IPS-18c (cell line): ENCODE data around the gene AGAP1.

ENCODE experiments used
- H3K4me3 ChIP-seq: 2 replicates; pipeline ENCODE4 v1.7.0; 2013; ENCODE audit warnings: low read depth, mild to moderate bottlenecking, low read length, moderate library complexity; ENCODE audit not compliant: insufficient read depth
- H3K9me3 ChIP-seq: one replicate; pipeline ENCODE4 v1.6.1; 2013; ENCODE audit warnings: mild to moderate bottlenecking, low read length, moderate library complexity; ENCODE audit not compliant: control insufficient read depth, insufficient read depth

Gene AGAP1

DNA sequence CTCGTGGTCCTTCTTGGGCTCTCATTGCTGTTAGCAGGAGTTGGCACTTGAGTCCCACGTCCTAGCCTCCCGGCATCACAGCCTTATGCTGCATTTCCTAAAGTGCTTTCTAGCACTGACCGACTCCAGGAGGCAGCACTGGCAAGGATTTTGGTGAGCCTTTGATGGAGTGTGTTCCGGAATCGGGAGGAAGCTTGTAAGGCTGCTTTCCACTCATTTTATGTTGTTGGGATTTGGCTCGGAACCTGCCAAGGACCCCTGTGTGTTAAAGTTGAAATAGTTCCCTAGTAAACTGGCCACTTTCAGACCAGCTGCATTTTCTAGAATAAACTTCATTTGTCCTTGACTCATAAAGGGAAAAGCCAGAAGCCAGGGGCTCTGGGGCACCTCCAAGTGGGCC lies 88.9 kb downstream of the AGAP1 start:
- Histone ChIP-seq H3K9me3 (no peaks in the 10 kb centered on the region), H3K4me3 (no peak overlapping the region)

DNA sequence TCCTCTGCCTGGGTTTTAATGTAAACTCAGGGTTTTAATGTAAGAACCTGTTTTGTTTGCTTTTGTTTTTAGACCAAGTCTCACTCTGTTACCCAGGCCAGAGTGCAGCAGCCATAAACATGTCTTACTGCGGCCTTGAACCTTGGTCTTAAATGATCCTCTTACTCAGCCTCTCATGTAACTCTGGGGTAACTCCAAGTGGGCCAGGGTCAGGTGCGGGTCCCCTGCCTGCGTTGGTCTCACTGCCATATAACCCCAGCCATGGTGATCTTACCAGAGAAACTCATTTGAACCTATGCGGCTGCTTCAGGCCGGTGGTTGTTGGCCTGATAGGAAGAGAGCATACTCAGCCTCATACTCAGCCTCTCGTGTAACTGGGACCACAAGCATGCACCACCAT lies 89.3 kb downstream of the AGAP1 start:
- Histone ChIP-seq H3K4me3 (no peak overlapping the region), H3K9me3 (no peaks in the 10 kb centered on the region)

DNA sequence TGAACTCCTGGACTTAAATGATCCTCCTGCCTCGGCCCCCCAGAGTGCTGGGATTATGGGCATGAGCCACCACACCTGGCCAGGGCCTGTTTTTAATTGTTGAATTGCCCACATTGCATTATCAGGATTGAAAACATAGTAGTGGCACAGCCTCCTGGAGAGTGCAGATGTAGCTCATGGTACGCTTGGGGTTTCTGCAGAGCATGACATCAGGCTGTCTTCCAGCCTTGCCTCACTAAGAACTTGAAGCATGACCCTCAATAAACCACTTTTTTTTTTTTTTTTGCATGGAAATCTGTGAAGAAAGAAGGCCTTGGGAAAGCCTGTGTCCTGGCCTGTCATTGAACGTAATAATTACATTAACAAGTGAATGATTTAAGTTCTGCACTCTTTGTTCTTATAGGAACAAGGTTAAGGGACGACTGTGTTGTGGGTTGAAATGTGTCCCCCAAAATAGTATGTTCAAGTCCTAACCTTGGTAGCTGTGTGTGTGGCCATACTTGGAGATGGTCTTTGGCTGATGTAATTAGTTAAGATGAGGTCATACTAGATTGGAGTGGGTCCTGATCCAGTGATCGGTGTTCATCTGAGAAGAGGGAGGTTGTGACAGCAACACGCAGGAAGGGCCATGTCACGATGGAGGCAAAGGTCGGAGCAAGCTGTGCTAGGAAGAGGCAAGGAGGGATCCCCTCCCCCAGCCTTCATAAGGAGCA lies 90.2 kb downstream of the AGAP1 start:
- H3K4me3 ChIP-seq: no peak overlapping the region
- H3K9me3 ChIP-seq: no peaks in the 10 kb centered on the region

DNA sequence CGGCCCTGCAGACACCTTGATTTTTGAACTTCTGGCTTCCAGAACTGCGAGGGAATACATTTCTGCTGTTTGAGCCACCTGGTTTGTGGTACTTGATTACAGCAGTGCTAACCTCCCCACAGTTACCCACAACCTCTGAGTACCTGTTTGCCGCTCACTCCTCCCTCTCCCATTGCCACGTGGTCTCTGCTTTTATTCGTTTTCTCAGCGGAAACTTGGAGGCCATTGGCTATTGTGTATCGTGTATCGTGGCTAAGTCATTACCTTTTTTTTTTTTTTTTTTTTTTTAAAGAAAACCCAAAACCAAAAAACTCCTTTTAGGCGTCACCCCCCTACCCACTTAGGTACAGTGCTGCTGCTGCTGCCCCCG lies 90.8 kb downstream of the AGAP1 start:
- Histone ChIP-seq H3K4me3 (no peak overlapping the region), H3K9me3 (no peaks in the 10 kb centered on the region)

DNA sequence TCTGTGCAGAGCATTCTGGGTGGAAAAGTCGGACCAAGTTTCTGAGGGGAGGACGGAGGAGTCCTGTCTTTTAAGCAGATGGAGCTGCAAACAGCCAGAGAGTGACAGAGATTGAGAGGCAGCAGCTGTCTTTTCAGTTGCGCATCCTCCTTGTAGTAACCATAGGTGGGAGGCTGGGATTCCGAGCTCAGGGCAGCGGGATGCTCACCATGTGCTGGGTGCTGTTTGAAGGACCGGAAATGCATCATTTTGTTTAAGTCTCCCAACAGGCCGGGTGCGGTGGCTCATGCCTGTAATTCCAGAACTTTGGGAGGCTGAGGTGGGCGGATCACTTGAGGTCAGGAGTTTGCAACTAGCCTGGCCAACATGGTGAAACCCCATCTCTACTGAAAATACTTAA lies 93.4 kb downstream of the AGAP1 start:
- H3K4me3 ChIP-seq: no peak overlapping the region
- H3K9me3 ChIP-seq: no peaks in the 10 kb centered on the region

DNA sequence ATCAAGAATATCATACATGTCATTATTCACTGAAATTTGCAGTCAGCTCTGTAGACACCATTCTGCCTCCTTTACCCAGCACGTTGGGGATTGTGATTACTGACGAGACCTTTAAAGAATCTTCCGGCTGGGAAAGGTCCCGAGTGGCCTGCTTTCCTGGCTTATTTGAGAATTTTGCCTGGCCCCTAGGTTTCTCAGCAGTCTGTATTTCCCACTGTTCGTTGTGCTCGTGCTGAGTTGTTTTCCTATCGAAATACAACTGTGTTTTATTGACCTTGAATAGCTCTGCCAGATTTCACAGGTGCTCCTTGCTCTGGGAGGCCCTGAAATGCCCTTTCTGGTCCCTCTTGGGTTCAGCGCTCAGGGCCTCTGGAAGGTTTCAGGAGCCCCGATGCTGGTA lies 94.9 kb downstream of the AGAP1 start:
- Histone ChIP-seq H3K4me3 (no peak overlapping the region), H3K9me3 (no peaks in the 10 kb centered on the region)

DNA sequence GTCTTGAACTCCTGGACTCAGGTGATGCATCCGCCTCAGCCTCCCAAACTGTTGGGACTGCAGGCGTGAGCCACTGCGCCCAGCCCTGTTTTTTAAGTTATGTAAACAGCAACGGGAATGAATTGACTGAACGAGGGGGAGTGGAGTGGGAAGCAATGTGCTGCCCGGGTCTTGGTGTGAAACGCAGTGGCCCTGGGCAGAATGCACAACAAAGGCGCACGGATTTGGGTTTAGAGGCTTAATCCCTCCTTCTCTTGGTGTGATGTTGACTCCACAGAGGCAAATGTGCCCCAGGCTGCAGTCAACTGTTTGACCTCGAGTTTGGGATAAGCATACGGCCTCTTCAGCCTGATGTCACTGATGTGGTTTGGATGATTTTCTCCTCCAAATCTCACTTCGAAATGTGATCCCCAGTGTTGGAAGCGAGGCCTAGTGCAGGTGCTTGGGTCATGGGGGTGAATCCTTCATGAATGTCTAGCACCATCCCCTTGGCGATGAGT lies 97.4 kb downstream of the AGAP1 start:
- Histone ChIP-seq H3K4me3 (no peak overlapping the region), H3K9me3 (no peaks in the 10 kb centered on the region)

DNA sequence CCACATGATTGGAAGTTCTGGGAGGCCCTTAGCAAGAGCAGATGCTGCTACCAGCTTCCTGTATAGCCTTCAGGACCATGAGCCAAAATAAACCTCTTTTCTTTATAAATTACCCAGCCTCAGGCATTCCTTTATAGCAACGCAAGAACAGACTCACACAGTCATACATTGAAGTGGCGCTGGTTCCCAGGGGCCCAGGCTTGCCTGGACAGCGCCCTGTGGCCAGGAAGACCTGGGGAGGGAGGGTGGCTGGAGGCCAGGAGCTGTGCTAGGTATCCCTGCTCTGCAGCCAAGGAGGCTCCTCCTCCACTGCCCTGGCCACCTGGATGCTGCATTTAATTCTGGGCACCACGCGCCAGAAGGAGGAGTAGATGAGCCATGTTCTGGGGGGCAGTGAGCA lies 98.1 kb downstream of the AGAP1 start:
- no peaks in the 10 kb centered on the region for H3K9me3 ChIP-seq

DNA sequence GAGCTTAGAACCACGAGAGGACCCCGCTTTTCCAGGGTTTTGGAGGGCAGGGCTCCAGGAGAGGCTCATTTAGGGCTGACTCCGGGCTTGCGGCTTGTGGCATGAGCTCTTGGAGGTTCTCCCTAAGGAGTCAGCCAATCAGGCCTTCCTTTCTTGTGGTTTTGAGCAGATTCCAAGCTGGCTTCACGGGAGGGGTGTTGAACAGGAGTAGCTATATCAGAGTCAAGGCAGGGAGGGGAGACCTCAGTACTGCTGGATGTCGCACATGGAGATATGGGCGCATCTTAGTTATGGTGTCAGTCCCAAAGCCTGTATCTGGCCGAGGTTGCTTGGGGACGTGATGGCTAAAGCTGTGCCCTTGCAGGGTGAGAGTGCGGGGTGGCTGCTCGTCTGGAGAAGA lies 98.6 kb downstream of the AGAP1 start:
- H3K4me3 ChIP-seq: no peak overlapping the region
- H3K9me3 ChIP-seq: no peaks in the 10 kb centered on the region

More for the DNA sequence above, 98.1 kb downstream of the AGAP1 start:
- no peak overlapping the region for H3K4me3 ChIP-seq

DNA sequence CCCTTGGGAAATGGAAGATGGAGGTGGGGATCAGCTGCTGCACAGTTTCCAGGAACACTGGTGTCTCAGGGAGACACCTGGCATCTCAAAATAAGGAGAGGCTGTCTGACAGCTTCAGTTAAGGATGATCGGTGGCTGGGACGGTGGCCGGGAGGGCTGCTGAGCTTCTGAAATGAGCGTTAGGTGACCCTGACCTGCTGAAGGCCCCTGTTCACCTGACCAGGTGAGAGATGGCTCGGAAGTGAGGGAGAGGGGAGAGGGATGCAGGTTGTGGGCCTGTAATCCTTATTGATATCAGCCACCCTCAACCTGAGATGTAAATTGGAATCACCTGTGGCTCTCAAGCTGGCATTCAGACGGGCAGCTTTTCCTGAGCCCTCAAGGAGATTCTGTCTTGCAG lies 99.0 kb downstream of the AGAP1 start:
- no peak overlapping the region for H3K4me3 ChIP-seq
- H3K9me3 ChIP-seq: no peaks in the 10 kb centered on the region

DNA sequence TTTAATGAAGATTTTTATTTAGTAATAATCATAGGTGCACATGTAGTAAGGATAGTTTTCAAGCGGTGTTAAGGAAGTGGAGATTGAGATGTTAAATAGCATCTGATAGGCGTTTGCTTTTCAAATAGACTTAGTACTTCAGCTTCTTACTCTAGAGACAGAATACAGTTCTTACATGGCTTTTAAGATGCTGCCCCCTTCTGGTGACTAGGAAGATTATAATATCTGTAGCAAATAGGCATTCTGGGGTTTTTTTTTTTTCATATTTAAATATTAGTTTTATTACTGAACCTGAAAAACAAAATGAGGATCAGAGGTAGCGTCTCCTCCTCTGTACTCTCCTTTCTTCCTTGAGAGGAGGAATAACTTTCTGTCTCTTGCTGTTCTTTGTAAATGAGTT lies 100.2 kb downstream of the AGAP1 start:
- H3K4me3 ChIP-seq: no peak overlapping the region
- no peaks in the 10 kb centered on the region for H3K9me3 ChIP-seq

DNA sequence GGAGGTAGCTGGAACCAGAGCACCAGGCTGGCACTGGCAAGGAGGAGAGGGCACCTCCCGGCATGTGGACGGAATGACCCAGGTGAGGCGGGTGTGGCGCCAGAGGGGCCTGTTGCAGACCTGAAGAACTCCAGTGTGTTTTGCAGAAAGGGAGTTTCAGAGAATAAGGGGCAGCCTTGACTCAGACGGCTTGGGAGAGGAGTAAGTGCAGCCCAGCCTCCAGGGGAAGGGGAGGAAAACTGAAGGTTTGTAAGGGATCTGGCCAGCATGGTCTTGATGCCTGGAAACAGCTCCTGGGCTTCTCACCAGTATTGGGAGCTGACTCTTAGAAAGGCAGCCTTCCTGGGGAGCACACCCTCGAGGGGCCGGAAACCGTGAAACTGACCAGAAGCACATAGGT lies 101.1 kb downstream of the AGAP1 start:
- no peak overlapping the region for H3K4me3 ChIP-seq

DNA sequence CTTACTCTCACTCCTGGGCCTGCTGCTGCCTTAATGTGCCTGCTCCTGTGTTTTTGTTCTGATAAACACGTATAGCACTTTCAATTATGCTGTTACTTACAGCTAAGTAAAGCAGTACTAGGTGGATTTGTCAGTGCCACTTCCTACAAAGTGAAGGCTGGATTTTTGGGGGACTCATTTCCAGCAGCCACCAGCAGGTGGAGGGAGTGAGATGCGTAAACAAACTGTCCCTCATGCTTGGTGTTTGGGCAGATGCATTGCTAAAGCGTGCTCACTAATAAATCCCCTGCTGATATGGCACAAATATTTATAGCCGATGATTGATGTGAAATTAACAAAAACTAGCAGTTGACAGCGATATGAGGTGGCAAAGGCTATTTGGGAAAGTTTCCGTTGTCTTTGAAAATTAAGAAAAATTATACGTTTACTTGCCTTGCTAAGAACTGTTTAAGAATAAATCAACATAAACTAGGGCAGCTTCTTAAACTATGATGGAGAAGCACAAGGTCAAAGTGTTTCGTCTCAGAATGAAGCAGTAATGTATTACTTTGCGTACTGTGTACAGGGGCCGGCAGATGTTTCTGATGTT lies 101.7 kb downstream of the AGAP1 start:
- H3K9me3 ChIP-seq: no peaks in the 10 kb centered on the region
- no peak overlapping the region for H3K4me3 ChIP-seq

More for the DNA sequence above, 101.1 kb downstream of the AGAP1 start:
- H3K9me3 ChIP-seq: no peaks in the 10 kb centered on the region

DNA sequence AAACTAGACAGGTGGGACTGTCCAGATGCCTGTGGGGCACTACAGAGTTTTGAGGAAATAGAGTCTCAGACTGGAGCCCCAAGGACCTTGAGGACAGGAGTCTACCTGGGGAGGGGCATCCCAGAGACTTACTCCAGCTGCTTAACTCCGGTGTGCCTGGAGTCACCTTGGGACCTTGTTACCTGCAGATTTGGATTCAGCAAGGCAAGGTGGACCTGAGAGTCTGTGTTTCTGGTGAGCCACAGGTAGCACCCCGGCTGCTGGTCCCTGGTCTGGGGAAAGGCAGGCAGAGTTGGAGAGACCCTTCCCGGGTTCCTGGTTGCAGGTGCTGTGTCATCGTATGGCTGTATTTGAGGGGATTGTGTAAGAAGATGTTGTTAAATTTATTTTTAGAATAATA lies 102.4 kb downstream of the AGAP1 start:
- no peaks in the 10 kb centered on the region for H3K9me3 ChIP-seq
- H3K4me3 ChIP-seq: no peak overlapping the region

DNA sequence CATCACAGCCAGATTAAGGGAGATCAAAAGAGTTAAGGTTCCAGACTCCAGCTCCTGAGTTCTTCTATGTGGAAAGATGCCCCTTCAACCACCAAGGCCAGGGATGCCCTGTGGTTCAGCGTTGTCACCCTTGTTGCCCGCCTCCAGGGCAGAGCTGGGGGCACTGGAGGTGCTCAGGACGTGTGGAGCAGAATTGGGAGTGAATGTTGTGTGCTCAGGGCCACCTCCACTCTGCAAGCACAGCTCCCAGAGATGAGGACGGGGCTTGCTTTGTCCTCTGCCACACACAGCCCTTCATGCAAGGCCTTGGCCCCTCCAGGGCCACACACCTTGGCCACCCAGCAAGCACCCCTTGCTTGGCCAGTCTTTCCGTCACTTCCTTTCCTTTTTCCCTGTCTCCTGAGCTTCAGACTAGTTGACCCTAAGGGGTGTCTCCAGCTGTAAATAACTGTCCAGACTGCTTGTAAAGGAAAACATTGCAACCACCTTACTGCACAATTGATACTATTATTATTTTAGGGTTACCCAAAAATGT lies 103.3 kb downstream of the AGAP1 start:
- no peak overlapping the region for H3K4me3 ChIP-seq

DNA sequence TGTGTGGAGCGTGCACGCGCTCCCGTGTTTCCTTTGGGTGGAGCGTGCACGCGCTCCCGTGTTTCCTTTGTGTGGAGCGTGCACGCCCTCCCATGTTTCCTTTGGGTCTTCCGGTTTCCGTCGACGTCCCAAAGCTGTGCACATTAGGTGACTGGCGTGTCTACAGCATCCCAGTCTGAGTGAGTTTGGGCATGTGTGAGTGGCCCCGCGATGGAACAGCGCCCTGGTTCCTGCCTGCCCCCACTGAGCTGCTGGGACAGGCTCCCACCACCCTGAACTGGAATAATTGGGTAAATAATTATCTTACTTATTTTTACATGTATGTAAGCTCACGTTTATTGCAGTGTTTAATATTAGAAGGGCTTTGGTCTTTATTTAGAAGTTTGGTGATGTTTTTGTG lies 104.2 kb downstream of the AGAP1 start:
- H3K9me3 ChIP-seq: no peaks in the 10 kb centered on the region
- no peak overlapping the region for H3K4me3 ChIP-seq

More for the DNA sequence above, 103.3 kb downstream of the AGAP1 start:
- H3K9me3 ChIP-seq: no peaks in the 10 kb centered on the region

DNA sequence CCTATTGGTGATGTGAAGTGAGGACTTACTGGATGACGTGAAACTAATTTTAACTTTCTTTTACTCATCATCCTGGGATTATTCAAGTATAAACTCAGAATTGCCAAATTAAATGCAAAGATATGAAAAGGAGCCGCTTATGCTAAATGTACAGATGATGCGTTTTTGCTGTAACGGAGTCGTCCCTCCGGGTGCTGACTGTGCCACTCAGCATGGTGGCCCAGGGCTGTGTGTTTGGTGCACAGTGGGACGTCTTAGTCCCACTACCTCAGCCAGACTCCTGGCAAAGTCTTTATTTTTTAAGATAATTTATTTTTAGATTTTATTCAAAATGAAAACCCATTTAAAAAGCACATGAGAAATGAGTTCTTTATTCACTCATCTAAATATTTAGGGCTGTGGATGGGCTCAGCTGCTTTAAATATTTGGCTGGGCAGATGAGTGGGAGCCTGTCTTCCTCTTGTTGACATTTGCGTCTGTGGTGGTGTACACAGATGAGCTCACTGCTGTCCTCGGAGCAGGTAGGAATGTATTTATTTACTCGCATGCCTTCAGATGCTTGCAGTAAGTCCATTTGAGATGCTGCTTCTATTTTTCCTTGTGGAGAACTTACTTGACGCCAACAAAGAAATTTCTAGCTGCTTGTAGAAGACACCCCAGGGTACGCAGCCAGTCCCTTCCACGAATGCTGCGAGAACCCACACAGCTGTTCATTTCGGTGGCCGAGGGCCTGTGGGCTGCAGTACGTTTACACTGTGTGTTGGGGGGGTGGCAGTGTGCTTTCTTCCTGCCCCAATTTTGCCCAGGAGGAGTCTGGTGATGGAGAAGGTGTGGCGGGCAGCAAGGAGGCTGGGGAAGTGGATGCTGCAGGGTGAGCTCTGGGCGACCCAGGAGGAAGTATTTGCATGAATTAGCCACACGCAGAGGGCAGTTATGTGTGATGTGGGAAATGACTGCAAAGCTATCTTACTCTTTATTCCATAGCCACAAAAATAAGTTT lies 105.0 kb downstream of the AGAP1 start:
- H3K4me3 ChIP-seq: no peak overlapping the region
- no peaks in the 10 kb centered on the region for H3K9me3 ChIP-seq
